Measurements from ENCODE around the gene SPZ1. TPM values are rescaled to one million over a fixed set of nuclear protein-coding genes. Genes with fewer than 3 reads are reported as not detected.

Gene SPZ1
- total RNA-seq, 2 donors from 2014 or later: not detected

DNA sequence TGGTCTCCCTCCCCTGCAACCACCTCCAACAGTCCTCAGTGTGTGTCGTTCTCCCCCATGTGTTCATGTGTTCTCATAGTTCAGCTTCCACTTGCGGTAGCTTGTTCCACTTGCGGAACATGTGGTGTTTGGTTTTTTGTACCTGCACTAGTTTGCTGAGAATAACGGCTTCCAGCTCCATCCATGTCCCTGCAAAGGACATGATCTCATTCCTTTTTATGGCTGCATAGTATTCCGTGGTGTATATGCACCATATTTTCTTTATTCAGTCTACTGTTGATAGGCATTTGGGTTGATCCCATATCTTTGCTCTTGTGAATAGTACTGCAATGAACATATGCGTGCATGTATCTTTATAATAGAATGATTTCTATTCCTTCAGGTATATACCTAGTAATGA is 45.1 kb downstream of the SPZ1 start:
- no peaks in the 10 kb centered on the region for H3K9me3 ChIP-seq (ENCODE audit: control insufficient read depth, low read length)
- no peaks in the 10 kb centered on the region for H3K36me3 ChIP-seq (ENCODE audit: control insufficient read depth, insufficient read depth, low read length)
- H3K4me3 Mint-ChIP-seq: no peak overlapping the region
- peaks cover 2% of the 10 kb centered on the region for H3K27me3 Mint-ChIP-seq (ENCODE audit: insufficient read depth)
- H3K4me1 Mint-ChIP-seq: peaks cover 5% of the 10 kb centered on the region
- no peaks in the 10 kb centered on the region for H3K36me3 Mint-ChIP-seq (ENCODE audit: low read depth)
- H3K27ac ChIP-seq (ENCODE audit: low read depth, low read length): no peak overlapping the region
- DNase-seq: no peak
- no peak overlapping the region for H3K9ac ChIP-seq (ENCODE audit: extremely low read depth, low read length, poor library complexity, severe bottlenecking)
- H3K27me3 ChIP-seq (ENCODE audit: control insufficient read depth, insufficient read depth, low read length, poor library complexity, severe bottlenecking): no peaks in the 10 kb centered on the region
- TF ChIP-seq, protein P1, sequence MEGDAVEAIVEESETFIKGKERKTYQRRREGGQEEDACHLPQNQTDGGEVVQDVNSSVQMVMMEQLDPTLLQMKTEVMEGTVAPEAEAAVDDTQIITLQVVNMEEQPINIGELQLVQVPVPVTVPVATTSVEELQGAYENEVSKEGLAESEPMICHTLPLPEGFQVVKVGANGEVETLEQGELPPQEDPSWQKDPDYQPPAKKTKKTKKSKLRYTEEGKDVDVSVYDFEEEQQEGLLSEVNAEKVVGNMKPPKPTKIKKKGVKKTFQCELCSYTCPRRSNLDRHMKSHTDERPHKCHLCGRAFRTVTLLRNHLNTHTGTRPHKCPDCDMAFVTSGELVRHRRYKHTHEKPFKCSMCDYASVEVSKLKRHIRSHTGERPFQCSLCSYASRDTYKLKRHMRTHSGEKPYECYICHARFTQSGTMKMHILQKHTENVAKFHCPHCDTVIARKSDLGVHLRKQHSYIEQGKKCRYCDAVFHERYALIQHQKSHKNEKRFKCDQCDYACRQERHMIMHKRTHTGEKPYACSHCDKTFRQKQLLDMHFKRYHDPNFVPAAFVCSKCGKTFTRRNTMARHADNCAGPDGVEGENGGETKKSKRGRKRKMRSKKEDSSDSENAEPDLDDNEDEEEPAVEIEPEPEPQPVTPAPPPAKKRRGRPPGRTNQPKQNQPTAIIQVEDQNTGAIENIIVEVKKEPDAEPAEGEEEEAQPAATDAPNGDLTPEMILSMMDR (conservative IDR thresholded peaks at IDR 0.05): no peak
- no peak overlapping the region for H3K4me3 ChIP-seq (ENCODE audit: low read length)
- H3K4me1 ChIP-seq (ENCODE audit: control insufficient read depth, insufficient read depth, low read length): no peaks in the 10 kb centered on the region
- 87 to 90% methylated on average over 4 to 6 of the region's 6 CpGs for WGBS, 2 experiments (ENCODE audit: insufficient coverage in 1 of 2, insufficient read length in 1 of 2)
- H3K9me3 Mint-ChIP-seq: no peaks in the 10 kb centered on the region
- no peak overlapping the region for H3K27ac Mint-ChIP-seq

DNA sequence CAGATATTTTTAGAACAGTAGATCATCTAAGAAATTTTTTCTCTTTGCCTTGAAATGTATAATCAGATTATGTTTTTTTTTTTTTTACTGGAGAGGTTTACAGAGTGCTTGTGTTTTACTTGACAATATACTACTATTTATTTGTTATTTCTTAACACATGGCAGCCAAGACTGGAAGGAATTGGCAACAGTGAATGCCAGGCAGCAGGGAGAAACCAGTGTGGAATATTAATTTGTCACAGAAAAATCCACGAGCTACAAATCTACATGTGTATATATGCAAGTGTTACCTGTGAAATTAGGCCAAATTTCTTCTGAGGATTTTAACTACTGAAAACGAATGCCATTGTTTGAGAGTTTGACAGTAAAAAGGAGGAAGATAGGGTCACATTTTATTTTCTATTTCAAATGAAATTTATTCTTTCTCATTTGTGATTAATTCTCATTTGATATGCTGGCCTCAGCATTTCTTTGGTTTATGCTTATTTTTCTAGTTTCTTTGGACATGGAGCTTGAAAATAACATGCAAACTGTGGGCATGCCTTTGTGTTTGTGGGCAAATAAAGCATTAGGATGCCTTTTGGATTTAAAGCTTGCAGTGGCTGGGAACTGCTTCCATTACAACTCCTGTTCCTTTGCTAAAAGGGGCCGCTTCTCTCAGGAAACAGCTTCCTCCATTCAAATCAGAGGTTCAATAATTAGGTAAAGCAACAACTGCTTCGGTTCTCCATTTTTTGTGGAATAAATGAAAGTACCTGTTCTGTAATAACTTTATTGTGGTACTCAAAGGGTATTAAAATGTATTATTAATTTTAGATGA is 49.1 kb downstream of the SPZ1 start:
- 94 to 100% methylated on average over 2 to 4 of the region's 4 CpGs for WGBS, 2 experiments (ENCODE audit: insufficient coverage in 1 of 2, insufficient read length in 1 of 2)
- no peaks in the 10 kb centered on the region for H3K36me3 Mint-ChIP-seq (ENCODE audit: low read depth)

DNA sequence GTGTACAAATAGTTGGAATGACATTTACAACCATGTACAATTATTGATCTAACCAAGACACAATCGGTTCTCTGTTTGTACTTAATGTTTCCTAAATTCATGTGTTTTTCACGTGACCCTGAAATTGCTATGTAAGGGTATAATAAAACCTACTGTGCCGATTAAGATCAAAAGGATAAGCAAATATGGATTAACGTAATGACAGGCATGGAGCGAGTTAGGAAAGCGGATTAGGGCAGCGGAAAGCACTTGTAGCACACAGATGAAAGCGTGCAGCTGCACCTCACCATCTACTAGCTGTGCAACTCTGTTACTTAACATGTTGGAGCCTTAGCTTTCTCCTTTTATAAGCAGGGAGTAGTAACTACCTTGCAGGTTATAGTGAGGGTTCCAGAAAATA is 49.7 kb downstream of the SPZ1 start:
- 92 to 97% methylated on average over 7 to 8 of the region's 8 CpGs for WGBS, 2 experiments (ENCODE audit: insufficient coverage in 1 of 2, insufficient read length in 1 of 2)
- peaks cover 5% of the 10 kb centered on the region for H3K4me1 Mint-ChIP-seq
- TF ChIP-seq, protein P1 (conservative IDR thresholded peaks at IDR 0.05): no peak
- H3K4me1 ChIP-seq (ENCODE audit: control insufficient read depth, insufficient read depth, low read length): no peaks in the 10 kb centered on the region
- no peak overlapping the region for H3K4me3 Mint-ChIP-seq
- no peak for DNase-seq
- H3K27ac ChIP-seq (ENCODE audit: low read depth, low read length): no peak overlapping the region
- H3K9me3 Mint-ChIP-seq: peaks cover 17% of the 10 kb centered on the region
- no peaks in the 10 kb centered on the region for H3K36me3 ChIP-seq (ENCODE audit: control insufficient read depth, insufficient read depth, low read length)
- no peak overlapping the region for H3K9ac ChIP-seq (ENCODE audit: extremely low read depth, low read length, poor library complexity, severe bottlenecking)
- peaks cover 3% of the 10 kb centered on the region for H3K27me3 Mint-ChIP-seq (ENCODE audit: insufficient read depth)
- no peak overlapping the region for H3K27ac Mint-ChIP-seq
- H3K27me3 ChIP-seq (ENCODE audit: control insufficient read depth, insufficient read depth, low read length, poor library complexity, severe bottlenecking): no peaks in the 10 kb centered on the region
- no peak overlapping the region for H3K4me3 ChIP-seq (ENCODE audit: low read length)
- H3K9me3 ChIP-seq (ENCODE audit: control insufficient read depth, low read length): peaks cover 12% of the 10 kb centered on the region
- no peaks in the 10 kb centered on the region for H3K36me3 Mint-ChIP-seq (ENCODE audit: low read depth)

More for the DNA sequence above, 49.1 kb downstream of the SPZ1 start:
- TF ChIP-seq, protein P1 (conservative IDR thresholded peaks at IDR 0.05): no peak
- H3K36me3 ChIP-seq (ENCODE audit: control insufficient read depth, insufficient read depth, low read length): no peaks in the 10 kb centered on the region
- no peak overlapping the region for H3K4me3 ChIP-seq (ENCODE audit: low read length)
- Mint-ChIP-seq H3K9me3 (peaks cover 17% of the 10 kb centered on the region), H3K27ac (no peak overlapping the region), H3K4me3 (no peak overlapping the region), H3K4me1 (peaks cover 5% of the 10 kb centered on the region), H3K27me3 (ENCODE audit: insufficient read depth) (peaks cover 3% of the 10 kb centered on the region)
- no peak overlapping the region for H3K27ac ChIP-seq (ENCODE audit: low read depth, low read length)
- H3K27me3 ChIP-seq (ENCODE audit: control insufficient read depth, insufficient read depth, low read length, poor library complexity, severe bottlenecking): no peaks in the 10 kb centered on the region
- DNase-seq: no peak
- H3K9me3 ChIP-seq (ENCODE audit: control insufficient read depth, low read length): peaks cover 12% of the 10 kb centered on the region
- no peak overlapping the region for H3K9ac ChIP-seq (ENCODE audit: extremely low read depth, low read length, poor library complexity, severe bottlenecking)
- no peaks in the 10 kb centered on the region for H3K4me1 ChIP-seq (ENCODE audit: control insufficient read depth, insufficient read depth, low read length)
